ENCODE data around the gene EEF1A2.

The EEF1A2 gene

DNA sequence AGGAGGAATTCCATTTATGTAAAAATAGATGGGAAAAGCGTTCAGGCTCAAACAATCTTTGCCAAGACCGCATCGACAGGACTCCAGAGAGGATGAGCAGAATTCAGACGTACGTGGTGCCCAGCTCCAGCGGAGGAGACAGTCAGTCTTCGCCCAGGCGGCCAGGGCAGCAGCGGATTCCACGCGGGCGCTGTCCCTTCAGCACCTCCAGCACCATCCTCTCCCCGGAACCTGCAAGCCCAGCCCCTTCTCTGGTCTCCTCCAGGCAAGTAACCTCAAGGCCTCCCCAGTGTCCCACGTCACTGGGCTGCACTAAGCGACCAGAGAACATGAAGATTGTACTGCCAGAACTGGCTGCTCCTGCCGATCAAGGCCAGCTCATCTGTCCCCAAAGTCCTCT is 23.7 kb downstream of the EEF1A2 start:
- no peak overlapping the region for H3K4me2 ChIP-seq (ENCODE audit: insufficient read depth, low read length)
- peaks cover 3% of the 10 kb centered on the region for H3K27me3 ChIP-seq (ENCODE audit: insufficient read depth, low read length, poor library complexity)

GRCh38 chr20:63473555-63474449 is 25.1 kb downstream of the EEF1A2 start:
- Histone ChIP-seq H3K9ac (ENCODE audit: low read depth, low read length) (no peak overlapping the region), H3K4me2 (ENCODE audit: insufficient read depth, low read length) (no peak overlapping the region), H3K79me2 (ENCODE audit: insufficient read depth, low read length) (no peaks in the 10 kb centered on the region), H3K27ac (ENCODE audit: low read length) (no peak overlapping the region), H4K20me1 (ENCODE audit: insufficient read depth, low read length) (peaks cover 22% of the 10 kb centered on the region), H3K4me3 (ENCODE audit: low read depth in 1 of 2, low read length in 2 of 2) (no peak overlapping the region), H3K36me3 (ENCODE audit: insufficient read depth, low read length) (no peaks in the 10 kb centered on the region), H3K9me3 (ENCODE audit: insufficient read depth, low read length, severe bottlenecking) (no peaks in the 10 kb centered on the region), H2AFZ (ENCODE audit: low read depth, low read length) (no peak overlapping the region), H3K4me1 (ENCODE audit: insufficient read depth, low read length) (no peaks in the 10 kb centered on the region), H3K27me3 (ENCODE audit: insufficient read depth, low read length, poor library complexity) (peaks cover 3% of the 10 kb centered on the region)
- TF ChIP-seq CTCF (IDR thresholded peaks at IDR 0.05; ENCODE audit: borderline replicate concordance, extremely low read depth, low read length, poor library complexity, severe bottlenecking): no peak
- TF ChIP-seq EZH2 (IDR thresholded peaks at IDR 0.05; ENCODE audit: borderline replicate concordance, low read depth, low read length, severe bottlenecking): no peak
- DNase-seq (no peak), ATAC-seq (ENCODE audit: insufficient read depth, low read depth) (peak; percentile 41; the same call in 1 of the 3 replicates)

More for the DNA sequence above, 23.7 kb downstream of the EEF1A2 start:
- Histone ChIP-seq H3K79me2 (ENCODE audit: insufficient read depth, low read length) (no peaks in the 10 kb centered on the region), H3K36me3 (ENCODE audit: insufficient read depth, low read length) (no peaks in the 10 kb centered on the region), H3K27ac (ENCODE audit: low read length) (no peak overlapping the region), H3K9me3 (ENCODE audit: insufficient read depth, low read length, severe bottlenecking) (no peaks in the 10 kb centered on the region), H3K4me3 (ENCODE audit: low read depth in 1 of 2, low read length in 2 of 2) (no peak overlapping the region), H4K20me1 (ENCODE audit: insufficient read depth, low read length) (peaks cover 20% of the 10 kb centered on the region), H3K4me1 (ENCODE audit: insufficient read depth, low read length) (no peaks in the 10 kb centered on the region), H3K9ac (ENCODE audit: low read depth, low read length) (no peak overlapping the region), H2AFZ (ENCODE audit: low read depth, low read length) (no peak overlapping the region)
- peak; percentile 67 for ATAC-seq (ENCODE audit: insufficient read depth, low read depth)
- no peak for TF ChIP-seq CTCF (IDR thresholded peaks at IDR 0.05; ENCODE audit: borderline replicate concordance, extremely low read depth, low read length, poor library complexity, severe bottlenecking)
- no peak for TF ChIP-seq EZH2 (IDR thresholded peaks at IDR 0.05; ENCODE audit: borderline replicate concordance, low read depth, low read length, severe bottlenecking)
- DNase-seq: peak; percentile 37

DNA sequence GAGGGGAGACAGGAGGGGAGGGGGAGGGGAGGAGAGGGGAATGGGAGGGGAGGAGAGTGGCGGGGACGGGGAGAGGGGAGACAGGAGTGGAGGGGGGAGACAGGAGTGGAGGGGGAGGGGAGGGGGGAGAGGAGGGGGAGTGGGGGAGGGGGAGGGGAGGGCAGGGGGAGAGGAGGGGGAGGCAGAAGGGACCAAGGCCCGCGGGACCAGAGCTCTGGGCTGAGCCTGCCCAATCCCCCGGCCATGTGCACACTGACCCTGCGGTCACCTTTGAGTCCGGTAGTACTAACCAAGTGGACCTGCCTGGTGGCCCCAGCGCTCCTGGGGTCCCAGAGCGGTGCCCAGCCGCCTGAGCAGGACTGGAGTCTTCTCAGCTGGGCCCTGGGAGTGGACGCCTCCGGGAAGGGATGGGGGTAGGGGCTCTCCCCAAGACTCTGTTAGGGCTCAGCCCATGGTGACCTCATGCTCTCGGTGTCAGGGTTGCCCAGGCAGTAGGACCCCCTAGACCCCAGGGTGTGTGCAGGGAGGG is 26.0 kb downstream of the EEF1A2 start:
- no peak for ATAC-seq (ENCODE audit: insufficient read depth, low read depth)
- Histone ChIP-seq H3K4me1 (ENCODE audit: insufficient read depth, low read length) (no peaks in the 10 kb centered on the region), H3K9ac (ENCODE audit: low read depth, low read length) (no peak overlapping the region), H3K9me3 (ENCODE audit: insufficient read depth, low read length, severe bottlenecking) (no peaks in the 10 kb centered on the region), H3K27me3 (ENCODE audit: insufficient read depth, low read length, poor library complexity) (peaks cover 3% of the 10 kb centered on the region), H3K4me3 (ENCODE audit: low read depth in 1 of 2, low read length in 2 of 2) (no peak overlapping the region), H3K4me2 (ENCODE audit: insufficient read depth, low read length) (no peak overlapping the region), H3K79me2 (ENCODE audit: insufficient read depth, low read length) (no peaks in the 10 kb centered on the region), H2AFZ (ENCODE audit: low read depth, low read length) (no peak overlapping the region), H3K36me3 (ENCODE audit: insufficient read depth, low read length) (no peaks in the 10 kb centered on the region), H4K20me1 (ENCODE audit: insufficient read depth, low read length) (peaks cover 15% of the 10 kb centered on the region), H3K27ac (ENCODE audit: low read length) (no peak overlapping the region)
- no peak for TF ChIP-seq EZH2 (IDR thresholded peaks at IDR 0.05; ENCODE audit: borderline replicate concordance, low read depth, low read length, severe bottlenecking)
- TF ChIP-seq CTCF (IDR thresholded peaks at IDR 0.05; ENCODE audit: borderline replicate concordance, extremely low read depth, low read length, poor library complexity, severe bottlenecking): no peak
- DNase-seq: no peak

All from DND-41 (cell line).